Osteoblast (primary cell): ENCODE results near the gene ALOX12B. TPM values are rescaled to one million over a fixed set of nuclear protein-coding genes. Genes with fewer than 3 reads are reported as not detected.

Experiments
- DNase-seq: peaks from one replicate; pipeline ENCODE4 v3.0.0; 2011; ENCODE audit warnings: low spot score, mixed read lengths; ENCODE audit not compliant: insufficient read length; ENCODE audit errors: missing footprints
- H2AFZ ChIP-seq: 2 replicates; pipeline ENCODE4 v1.6.0; 2011; ENCODE audit warnings: mild to moderate bottlenecking, low read length
- H3K27ac ChIP-seq: 2 replicates; pipeline ENCODE4 v1.5.1; 2011; ENCODE audit warnings: mild to moderate bottlenecking, low read depth, low read length, moderate library complexity
- H3K27me3 ChIP-seq: 2 replicates; pipeline ENCODE4 v1.6.0; 2012; ENCODE audit warnings: mild to moderate bottlenecking, control low read depth, inconsistent platforms, low read length, moderate library complexity; ENCODE audit not compliant: insufficient read depth
- H3K36me3 ChIP-seq: 2 replicates; pipeline ENCODE4 v1.5.1; 2011; ENCODE audit warnings: mild to moderate bottlenecking, low read length, control low read depth, moderate library complexity; ENCODE audit not compliant: insufficient read depth
- H3K4me1 ChIP-seq: 2 replicates; pipeline ENCODE4 v1.5.1; 2011; ENCODE audit warnings: mild to moderate bottlenecking, low read length, control low read depth, moderate library complexity; ENCODE audit not compliant: insufficient read depth
- H3K4me2 ChIP-seq: 2 replicates; pipeline ENCODE4 v1.6.0; 2011; ENCODE audit warnings: mild to moderate bottlenecking, low read length; ENCODE audit not compliant: insufficient read depth
- H3K4me3 ChIP-seq: fragments of 200-600 bp; sonication (generic); 3 replicates; pipeline ENCODE4 v1.5.1; 2012; ENCODE audit warnings: mild to moderate bottlenecking, low read length, inconsistent platforms; ENCODE audit not compliant: insufficient read depth
- H3K79me2 ChIP-seq: 2 replicates; pipeline ENCODE4 v1.6.0; 2012; ENCODE audit warnings: mild to moderate bottlenecking, low read length, control low read depth, inconsistent platforms; ENCODE audit not compliant: insufficient read depth
- H3K9me3 ChIP-seq: 2 replicates; pipeline ENCODE4 v1.5.1; 2011; ENCODE audit warnings: low read depth, low read length, control low read depth
- H4K20me1 ChIP-seq: 2 replicates; pipeline ENCODE4 v1.6.0; 2012; ENCODE audit warnings: mild to moderate bottlenecking, low read length, control low read depth; ENCODE audit not compliant: insufficient read depth
- CTCF ChIP-seq: IDR thresholded peaks from 2 replicates; pipeline ENCODE4 v1.5.1; 2011; ENCODE audit warnings: mild to moderate bottlenecking, low read depth, low read length, moderate library complexity; ENCODE audit errors: extremely low read depth
- total RNA-seq: library from RNA; depleted of rRNA; stranded (reverse); fragments of >200 nt; gene quantifications from 2 replicates; pipeline ENCODE4 v1.2.3, GENCODE V29; 2012

The ALOX12B gene
- total RNA-seq, 1 donor = not detected

GRCh38 chr17:8055851-8056231 is 31.7 kb downstream of the ALOX12B start:
- H3K36me3 ChIP-seq = no peaks in the 10 kb centered on the region
- DNase-seq = no peak
- TF ChIP-seq CTCF = no peak
- H3K4me1 ChIP-seq = peaks cover 13% of the 10 kb centered on the region
- H3K27me3 ChIP-seq = peaks cover 54% of the 10 kb centered on the region
- no peaks in the 10 kb centered on the region for H4K20me1 ChIP-seq
- H3K27ac ChIP-seq = no peak overlapping the region
- no peak overlapping the region for H3K4me2 ChIP-seq
- H3K79me2 ChIP-seq = no peaks in the 10 kb centered on the region
- H2AFZ ChIP-seq = no peak overlapping the region
- no peaks in the 10 kb centered on the region for H3K9me3 ChIP-seq
- H3K4me3 ChIP-seq = no peak overlapping the region

GRCh38 chr17:8053600-8053999 is 33.9 kb downstream of the ALOX12B start:
- no peak for DNase-seq
- TF ChIP-seq CTCF = no peak

GRCh38 chr17:8052256-8053252 is 35.0 kb downstream of the ALOX12B start:
- peaks cover 31% of the 10 kb centered on the region for H3K27me3 ChIP-seq
- H2AFZ ChIP-seq = no peak overlapping the region
- no peaks in the 10 kb centered on the region for H3K79me2 ChIP-seq
- no peak overlapping the region for H3K27ac ChIP-seq
- no peak for TF ChIP-seq CTCF
- H3K36me3 ChIP-seq = no peaks in the 10 kb centered on the region
- no peaks in the 10 kb centered on the region for H4K20me1 ChIP-seq
- no peak overlapping the region for H3K4me3 ChIP-seq
- H3K9me3 ChIP-seq = no peaks in the 10 kb centered on the region
- no peak for DNase-seq
- no peak overlapping the region for H3K4me2 ChIP-seq
- H3K4me1 ChIP-seq = peaks cover 13% of the 10 kb centered on the region

More at GRCh38 chr17:8053600-8053999, 33.9 kb downstream of the ALOX12B start:
- Histone ChIP-seq H4K20me1 (no peaks in the 10 kb centered on the region), H3K27ac (no peak overlapping the region), H2AFZ (no peak overlapping the region), H3K4me3 (no peak overlapping the region), H3K79me2 (no peaks in the 10 kb centered on the region), H3K27me3 (peaks cover 37% of the 10 kb centered on the region), H3K4me2 (no peak overlapping the region), H3K4me1 (peaks cover 13% of the 10 kb centered on the region), H3K9me3 (no peaks in the 10 kb centered on the region), H3K36me3 (no peaks in the 10 kb centered on the region)

- no peaks in the 10 kb centered on the region for H4K20me1 ChIP-seq
- H3K27ac ChIP-seq = no peak overlapping the region
- H3K79me2 ChIP-seq = no peaks in the 10 kb centered on the region
- H3K36me3 ChIP-seq = no peaks in the 10 kb centered on the region
- DNase-seq = no peak
- peaks cover 29% of the 10 kb centered on the region for H3K27me3 ChIP-seq
- no peak overlapping the region for H3K4me2 ChIP-seq
- peaks cover 12% of the 10 kb centered on the region for H3K4me1 ChIP-seq
- TF ChIP-seq CTCF = no peak
- no peaks in the 10 kb centered on the region for H3K9me3 ChIP-seq
- no peak overlapping the region for H2AFZ ChIP-seq
- no peak overlapping the region for H3K4me3 ChIP-seq
Measured at GRCh38 chr17:8051831-8052230, 35.7 kb downstream of the ALOX12B start.
